OCI-LY1 (cell line): ENCODE measurements around the gene ZNF699.

ENCODE experiments used
- EZH2 ChIP-seq: fragments of 200-600 bp; sonication (generic), shearing (Covaris generic); IDR thresholded peaks from 2 replicates; pipeline ENCODE4 v1.8.0; 2017; ENCODE audit warnings: borderline replicate concordance, mixed run types, mild to moderate bottlenecking, antibody characterized with exemption, low read length, moderate library complexity, mixed read lengths
- TF ChIP-seq, protein P1 (sequence below): fragments of 200-600 bp; sonication (generic), shearing (Covaris generic); IDR thresholded peaks from 2 replicates; pipeline ENCODE4 v1.5.1; 2017; ENCODE audit warnings: mild to moderate bottlenecking, antibody characterized with exemption, low read length, moderate library complexity, mixed read lengths

DNA sequence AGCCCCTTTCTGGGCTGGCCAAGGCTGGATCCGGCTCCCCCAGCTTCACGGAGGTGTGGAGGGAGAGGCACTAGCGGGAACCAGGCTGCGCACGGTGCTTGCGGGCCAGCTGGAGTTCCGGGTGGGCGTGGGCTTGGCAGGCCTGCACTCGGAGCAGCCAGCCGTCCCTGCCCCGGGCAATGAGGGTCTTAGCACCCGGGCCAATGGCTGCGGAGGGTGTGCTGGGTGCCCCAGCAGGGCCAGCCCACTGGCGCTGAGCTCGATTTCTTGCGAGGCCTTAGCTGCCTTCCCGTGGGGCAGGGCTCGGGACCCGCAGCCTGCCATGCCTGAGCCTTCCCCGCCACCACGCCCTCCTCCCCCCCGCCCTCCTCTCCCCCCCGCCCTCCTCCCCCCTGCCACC, 11.7 kb upstream of the ZNF699 start:
- TF ChIP-seq, protein P1, sequence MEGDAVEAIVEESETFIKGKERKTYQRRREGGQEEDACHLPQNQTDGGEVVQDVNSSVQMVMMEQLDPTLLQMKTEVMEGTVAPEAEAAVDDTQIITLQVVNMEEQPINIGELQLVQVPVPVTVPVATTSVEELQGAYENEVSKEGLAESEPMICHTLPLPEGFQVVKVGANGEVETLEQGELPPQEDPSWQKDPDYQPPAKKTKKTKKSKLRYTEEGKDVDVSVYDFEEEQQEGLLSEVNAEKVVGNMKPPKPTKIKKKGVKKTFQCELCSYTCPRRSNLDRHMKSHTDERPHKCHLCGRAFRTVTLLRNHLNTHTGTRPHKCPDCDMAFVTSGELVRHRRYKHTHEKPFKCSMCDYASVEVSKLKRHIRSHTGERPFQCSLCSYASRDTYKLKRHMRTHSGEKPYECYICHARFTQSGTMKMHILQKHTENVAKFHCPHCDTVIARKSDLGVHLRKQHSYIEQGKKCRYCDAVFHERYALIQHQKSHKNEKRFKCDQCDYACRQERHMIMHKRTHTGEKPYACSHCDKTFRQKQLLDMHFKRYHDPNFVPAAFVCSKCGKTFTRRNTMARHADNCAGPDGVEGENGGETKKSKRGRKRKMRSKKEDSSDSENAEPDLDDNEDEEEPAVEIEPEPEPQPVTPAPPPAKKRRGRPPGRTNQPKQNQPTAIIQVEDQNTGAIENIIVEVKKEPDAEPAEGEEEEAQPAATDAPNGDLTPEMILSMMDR = no peak
- no peak for TF ChIP-seq EZH2
